ENCODE results near the gene PTPRM.

GRCh38 chr18:8142932-8143331 is 575.8 kb downstream of the PTPRM start:
- TF ChIP-seq, protein P1, sequence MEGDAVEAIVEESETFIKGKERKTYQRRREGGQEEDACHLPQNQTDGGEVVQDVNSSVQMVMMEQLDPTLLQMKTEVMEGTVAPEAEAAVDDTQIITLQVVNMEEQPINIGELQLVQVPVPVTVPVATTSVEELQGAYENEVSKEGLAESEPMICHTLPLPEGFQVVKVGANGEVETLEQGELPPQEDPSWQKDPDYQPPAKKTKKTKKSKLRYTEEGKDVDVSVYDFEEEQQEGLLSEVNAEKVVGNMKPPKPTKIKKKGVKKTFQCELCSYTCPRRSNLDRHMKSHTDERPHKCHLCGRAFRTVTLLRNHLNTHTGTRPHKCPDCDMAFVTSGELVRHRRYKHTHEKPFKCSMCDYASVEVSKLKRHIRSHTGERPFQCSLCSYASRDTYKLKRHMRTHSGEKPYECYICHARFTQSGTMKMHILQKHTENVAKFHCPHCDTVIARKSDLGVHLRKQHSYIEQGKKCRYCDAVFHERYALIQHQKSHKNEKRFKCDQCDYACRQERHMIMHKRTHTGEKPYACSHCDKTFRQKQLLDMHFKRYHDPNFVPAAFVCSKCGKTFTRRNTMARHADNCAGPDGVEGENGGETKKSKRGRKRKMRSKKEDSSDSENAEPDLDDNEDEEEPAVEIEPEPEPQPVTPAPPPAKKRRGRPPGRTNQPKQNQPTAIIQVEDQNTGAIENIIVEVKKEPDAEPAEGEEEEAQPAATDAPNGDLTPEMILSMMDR (IDR thresholded peaks at IDR 0.05; ENCODE audit: low read depth, low read length) = no peak
- TF ChIP-seq POLR2A (IDR thresholded peaks at IDR 0.05; ENCODE audit: extremely low read depth, insufficient read length) = no peak
